Measurements from ENCODE around the gene RAB8B.
"Not testable (repeated sequence)": the region's sequence is repeated elsewhere in the genome, so short reads cannot be mapped to it uniquely, and the experiment has no call there.

Gene RAB8B

DNA sequence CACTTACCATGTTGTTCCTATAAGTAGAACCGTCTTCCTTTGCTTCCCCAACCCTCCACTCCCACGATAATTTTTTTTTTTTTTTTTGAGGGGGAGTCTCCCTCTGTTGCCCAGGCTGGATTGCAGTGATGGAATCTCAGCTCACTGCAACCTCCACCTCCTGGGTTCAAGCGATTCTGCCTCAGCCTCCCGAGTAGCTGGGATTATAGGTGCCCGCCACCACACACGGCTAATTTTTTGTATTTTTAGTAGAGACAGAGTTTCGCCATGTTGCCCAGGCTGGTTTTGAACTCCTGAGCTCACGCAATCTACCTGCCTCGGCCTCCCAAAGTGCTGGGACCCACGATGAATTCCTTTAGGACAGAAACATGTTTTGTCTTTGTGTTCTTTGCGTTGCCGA is 19.4 kb downstream of the RAB8B start:
- DNase-seq (ENCODE audit: low spot score) = not testable (repeated sequence)

- DNase-seq (ENCODE audit: low spot score) = no peak
Measured at GRCh38 chr15:63210151-63211091, 21.0 kb downstream of the RAB8B start.

GRCh38 chr15:63211092-63211490 is 21.7 kb downstream of the RAB8B start:
- DNase-seq (ENCODE audit: low spot score) = no peak

DNA sequence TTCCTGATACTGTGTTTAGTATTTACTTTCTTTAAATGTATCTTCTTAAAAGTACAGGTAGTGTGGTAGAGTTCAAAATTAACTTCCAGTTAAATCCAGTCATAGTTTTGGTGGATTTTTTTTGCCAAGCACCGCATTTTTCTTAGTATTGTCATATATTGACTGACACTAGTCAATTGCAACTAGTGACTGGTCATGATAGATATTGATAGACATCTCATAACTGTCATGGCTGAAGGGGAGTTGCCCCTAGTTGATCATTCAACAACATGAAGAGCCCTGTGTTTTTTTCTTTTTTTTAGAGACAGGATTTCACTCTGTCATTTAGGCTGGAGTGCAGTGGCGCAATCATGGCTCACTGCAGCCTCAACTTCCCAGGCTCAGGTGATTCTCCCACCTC is 22.1 kb downstream of the RAB8B start:
- no peak for DNase-seq (ENCODE audit: low spot score)

DNA sequence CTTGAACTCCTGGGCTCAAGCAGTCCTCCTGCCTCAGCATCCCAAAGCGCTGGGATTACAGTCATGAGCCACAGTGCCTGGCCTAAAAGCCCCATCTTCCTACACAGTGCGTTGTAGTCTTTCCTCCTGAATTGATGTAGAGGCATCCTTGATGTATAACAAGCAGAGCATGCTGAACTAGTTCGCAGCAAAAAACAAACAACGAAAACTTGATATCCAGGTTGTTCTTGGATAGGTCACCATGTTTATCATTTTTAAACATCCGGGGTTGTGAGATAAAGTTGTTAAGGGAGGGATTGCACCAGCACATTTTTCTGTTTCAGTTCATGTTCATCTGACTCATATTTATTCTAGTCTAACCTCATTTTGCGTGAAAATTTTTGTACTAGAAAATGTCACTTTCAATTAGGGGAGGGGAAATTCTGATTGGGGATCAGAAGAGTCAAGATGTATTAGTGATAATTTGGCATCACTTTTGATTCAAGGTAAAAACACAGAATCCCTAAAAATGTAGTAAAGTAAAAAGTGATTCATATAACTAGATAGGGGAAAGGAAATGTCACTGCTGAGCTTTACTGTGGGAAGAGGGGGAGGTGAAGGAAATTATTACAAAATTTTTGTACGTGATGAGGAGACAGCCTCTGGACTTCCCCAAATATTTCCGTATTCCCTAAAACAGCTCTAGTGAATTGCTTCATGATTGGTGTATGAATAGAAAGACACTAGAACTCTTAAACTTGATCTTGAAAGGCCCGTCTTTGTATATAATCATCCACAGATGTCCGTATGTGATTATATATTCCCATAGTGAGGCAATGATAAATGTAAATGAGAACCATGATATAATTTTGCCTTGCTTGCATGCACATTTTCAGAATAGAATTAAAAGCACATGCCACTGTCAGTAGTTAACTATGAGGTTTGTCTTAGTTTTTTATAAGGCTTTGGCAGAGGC is 22.9 kb downstream of the RAB8B start:
- peak; percentile 36 for DNase-seq (ENCODE audit: low spot score)

DNA sequence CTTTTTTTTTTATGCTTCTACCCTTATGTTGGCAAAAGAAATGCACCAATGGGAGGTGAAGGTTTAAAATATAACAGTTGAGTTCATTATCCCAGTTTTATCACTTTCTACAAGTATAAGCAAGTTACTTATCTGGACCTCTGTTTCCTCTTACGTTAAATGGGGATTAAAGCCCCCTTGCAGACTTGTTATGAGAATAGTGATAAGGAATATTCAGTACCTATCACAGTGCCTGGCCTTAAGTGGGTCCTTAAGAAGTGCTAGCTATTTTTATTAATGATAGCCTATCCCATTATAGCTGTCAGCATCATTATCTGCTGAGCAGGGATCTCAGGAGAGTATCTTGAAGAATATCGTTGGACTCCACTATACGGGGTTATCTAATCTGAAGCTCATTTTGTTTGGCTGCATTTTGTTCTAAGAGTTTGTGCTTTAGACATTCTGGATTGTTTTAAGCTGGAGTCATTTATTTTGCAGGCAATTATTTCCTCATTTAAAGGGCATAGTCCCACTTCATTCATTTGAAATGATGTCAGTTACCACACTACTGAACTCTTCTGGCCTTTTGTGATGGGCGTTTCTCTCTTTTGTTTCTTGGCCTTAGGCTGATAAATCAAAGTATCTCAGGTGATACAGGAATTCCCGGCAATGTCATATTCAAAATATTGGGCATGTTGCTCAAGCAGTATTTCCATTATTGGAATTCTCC is 28.8 kb downstream of the RAB8B start:
- DNase-seq (ENCODE audit: low spot score) = no peak

DNA sequence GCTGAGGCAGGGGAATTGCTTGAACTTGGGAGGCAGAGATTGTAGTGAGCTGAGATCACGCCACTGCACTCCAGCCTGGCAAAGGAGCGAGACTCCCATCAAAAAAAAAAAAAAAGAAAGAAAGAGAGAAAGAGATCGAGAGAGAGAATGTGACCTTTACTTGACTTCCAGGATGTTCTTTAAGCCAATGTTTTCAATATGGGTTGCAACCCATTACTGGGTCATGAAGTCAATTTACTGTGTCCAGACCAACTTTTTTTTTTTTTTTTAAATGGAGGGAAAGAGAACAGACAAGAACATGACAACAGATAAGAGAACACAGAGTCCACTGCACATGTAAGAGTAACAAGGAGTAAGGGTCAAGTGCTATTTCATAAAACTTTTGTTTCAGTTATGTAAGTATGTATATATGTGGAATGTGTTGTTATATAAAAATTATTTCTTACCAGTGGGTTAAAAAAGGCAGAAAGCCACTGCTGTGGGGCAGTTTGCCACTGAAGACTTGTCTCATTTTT is 29.8 kb downstream of the RAB8B start:
- no peak for DNase-seq (ENCODE audit: low spot score)

DNA sequence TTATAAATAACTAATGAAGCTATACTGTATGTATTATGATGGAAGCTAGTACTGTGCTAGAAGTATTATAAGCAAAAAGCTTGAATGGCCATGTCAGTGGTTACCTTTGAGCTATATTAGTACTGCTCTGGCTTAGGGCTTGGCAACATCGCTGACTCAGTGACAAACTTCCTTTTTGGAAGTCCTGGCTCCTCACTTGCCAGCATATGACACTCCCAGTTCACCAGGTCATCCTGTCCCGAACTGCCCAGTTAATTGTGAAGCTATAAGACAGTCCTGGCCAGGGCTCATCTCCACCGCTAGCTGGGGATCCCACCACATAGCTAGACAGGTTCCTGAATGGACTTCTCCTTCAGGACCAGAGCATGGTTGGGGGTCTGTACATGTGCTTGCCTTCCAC is 31.9 kb downstream of the RAB8B start:
- DNase-seq (ENCODE audit: low spot score) = no peak

DNA sequence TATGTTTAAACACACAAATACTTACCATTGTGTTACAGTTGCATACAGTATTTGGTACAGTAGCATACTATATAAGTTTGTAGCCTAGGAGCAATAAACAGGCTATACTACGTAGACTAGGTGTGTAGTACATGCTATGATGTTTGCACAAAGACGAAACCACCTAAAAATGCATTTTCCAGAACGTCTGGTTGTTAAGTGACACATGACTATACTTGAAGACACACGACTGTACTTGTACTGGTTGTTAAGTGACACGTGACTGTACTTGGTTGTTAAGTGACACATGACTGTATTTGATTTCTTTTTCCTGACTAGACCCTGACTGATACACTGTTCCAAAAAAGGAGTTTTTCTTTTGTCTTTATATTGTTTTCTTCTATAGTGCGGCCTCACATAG is 34.1 kb downstream of the RAB8B start:
- no peak for DNase-seq (ENCODE audit: low spot score)

DNA sequence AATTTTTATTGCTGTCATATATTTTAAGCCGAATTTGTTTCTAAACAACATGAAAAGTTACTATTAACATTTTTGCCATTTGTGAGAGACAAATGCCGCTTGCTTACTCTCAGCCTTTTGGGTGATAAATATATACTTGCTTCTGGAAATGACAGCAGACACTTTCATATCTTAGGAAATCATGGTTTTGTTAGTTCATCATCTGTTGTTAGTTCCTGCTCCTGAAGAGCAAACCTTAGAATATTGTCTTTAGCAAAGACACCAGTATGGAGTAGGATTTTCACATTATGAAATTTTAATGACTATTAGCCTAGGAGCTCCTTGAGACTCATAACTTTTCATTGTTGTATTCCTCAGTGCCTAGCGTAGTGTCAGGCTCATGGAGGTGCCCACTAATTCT is 36.0 kb downstream of the RAB8B start:
- DNase-seq (ENCODE audit: low spot score) = no peak

GRCh38 chr15:63226155-63226883 is 36.9 kb downstream of the RAB8B start:
- no peak for DNase-seq (ENCODE audit: low spot score)

DNA sequence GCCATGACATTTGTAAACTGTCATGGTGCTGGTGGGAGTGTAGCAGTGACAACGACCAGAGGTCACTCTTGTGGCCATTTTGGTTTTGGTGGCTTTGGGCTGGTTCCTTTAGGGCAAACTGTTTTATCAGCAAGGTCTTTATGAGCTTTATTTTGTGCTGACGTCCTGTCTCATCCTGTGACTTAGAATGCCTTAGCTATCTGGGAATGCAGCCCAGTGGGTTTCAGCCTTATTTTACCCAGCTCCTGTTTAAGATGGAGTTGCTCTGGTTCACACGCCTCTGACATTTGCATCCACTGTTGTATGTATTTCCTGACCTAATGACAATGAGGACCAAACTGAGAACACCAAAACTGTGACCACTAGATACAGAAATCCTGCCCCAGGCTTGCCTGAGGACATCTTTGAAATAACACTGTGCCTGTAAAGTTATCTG is 37.6 kb downstream of the RAB8B start:
- no peak for DNase-seq (ENCODE audit: low spot score)

GRCh38 chr15:63227689-63228088 is 38.3 kb downstream of the RAB8B start:
- DNase-seq (ENCODE audit: low spot score) = no peak

DNA sequence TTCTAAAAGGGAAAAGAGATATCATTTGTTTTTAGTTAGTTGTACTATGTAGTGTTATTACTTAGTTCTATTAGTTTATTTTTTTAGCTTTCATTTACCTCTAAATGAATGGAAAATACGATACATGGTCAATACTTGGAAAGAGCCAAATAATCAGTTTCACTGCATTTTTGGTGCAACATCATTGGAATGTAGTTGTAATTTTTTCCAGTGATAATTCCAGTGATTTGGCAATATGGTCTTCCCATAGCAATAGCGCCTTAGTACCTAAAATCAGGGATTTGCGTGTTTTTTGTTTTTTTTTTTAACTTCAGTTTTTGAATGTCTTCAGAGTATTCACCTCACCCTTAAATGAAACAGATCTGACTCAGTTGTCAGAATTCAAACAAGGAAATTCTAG is 41.8 kb downstream of the RAB8B start:
- no peak for DNase-seq (ENCODE audit: low spot score)

DNA sequence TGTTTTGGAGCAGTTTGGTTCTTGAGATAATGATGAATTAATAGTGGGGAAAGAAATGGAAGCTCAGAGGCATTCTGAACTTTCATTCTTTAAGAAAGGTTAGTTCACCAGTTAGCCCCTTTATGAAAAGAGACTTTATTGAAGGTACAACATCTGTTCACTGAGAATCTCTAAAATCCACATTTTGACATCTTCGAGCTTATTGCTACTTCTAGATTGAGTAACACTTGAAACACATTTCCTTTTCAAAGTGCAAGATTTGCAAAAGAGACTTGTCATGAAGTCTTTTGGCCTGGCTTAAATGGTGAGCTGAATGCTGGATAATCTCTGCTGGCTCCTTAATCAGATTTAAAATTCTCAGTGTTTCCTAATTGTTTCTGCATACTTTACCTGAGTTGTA is 42.3 kb downstream of the RAB8B start:
- DNase-seq (ENCODE audit: low spot score) = no peak

GRCh38 chr15:63232405-63232804 is 43.0 kb downstream of the RAB8B start:
- DNase-seq (ENCODE audit: low spot score) = no peak

- no peak for DNase-seq (ENCODE audit: low spot score)
Measured at GRCh38 chr15:63232943-63233342, 43.5 kb downstream of the RAB8B start.

DNA sequence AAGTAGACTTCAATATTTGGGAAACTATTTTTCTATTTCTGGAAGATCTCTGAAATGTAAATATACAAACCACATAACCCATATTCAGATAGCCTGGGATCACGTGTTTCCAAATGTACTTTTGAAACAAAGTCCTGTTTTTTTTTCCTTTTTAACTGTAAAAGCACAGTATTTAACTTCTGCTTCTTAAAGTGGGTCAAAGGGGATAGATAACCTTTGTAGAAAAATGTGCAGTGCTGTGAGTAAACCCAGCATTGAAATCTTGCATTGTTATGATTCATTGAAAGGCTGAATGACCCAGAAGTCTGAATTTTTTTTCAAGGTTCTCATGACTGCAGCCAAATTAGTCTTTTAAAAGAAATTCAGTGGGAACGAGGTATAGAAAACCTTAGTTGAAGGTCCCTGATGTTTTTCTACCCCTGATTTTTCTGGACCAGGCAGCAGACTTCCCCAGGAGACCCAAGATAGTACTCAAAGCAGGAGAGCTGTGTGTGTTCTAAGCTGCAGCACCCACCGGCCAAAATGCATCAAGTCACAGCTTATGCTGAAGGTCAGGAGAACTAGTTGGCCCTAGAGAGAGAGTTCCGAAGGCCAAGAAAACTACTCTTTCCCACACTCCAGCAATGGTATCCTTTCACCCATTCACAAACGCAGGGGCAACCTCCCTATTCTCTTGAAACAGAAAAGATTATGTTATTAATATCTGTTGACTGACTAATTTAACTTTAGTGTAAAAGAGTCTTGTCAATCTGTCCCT is 44.4 kb downstream of the RAB8B start:
- peak; percentile 44 for DNase-seq (ENCODE audit: low spot score)

DNA sequence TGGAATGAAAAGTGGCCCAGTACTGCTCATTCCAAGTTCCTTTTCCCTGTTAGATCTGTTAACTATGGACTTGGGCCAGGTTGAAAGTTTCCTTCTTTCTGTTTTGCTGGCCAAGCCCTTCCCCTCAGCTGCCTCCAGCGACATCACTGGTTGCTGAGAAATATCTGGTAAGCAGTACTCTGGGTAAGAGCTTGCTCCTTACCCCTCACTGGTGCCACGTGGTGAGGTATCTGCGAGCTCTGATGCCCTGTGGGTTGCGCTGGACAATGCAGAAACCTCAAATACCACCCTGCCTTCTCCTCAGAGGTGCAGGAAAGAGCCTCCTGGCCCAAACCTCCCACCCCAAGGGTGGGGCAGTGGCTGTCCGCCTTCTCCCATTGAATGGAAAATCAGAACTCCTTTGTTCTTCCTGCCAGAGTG is 45.1 kb downstream of the RAB8B start:
- DNase-seq (ENCODE audit: low spot score) = no peak

GRCh38 chr15:63236272-63236671 is 46.9 kb downstream of the RAB8B start:
- DNase-seq (ENCODE audit: low spot score) = peak; percentile 33
